Caco-2 (cell line): ENCODE measurements around the gene RAF1. TPM values are rescaled to one million over a fixed set of nuclear protein-coding genes. Genes with fewer than 3 reads are reported as not detected.

Source experiments
- BruUV-seq: library from RNA; stranded (reverse); fragments of 400-500 nt; replicated peaks from 2 replicates; lab custom pipeline; 2021; lab: Mats Ljungman, UMichigan
- CTCF ChIA-PET: fragments of 300-600 bp; sonication (Branson Sonifier 250); formaldehyde crosslinking; loops from one replicate; lab custom pipeline; 2022; ENCODE audit warnings: antibody characterized with exemption; lab: Charles Lee
- POLR2A ChIA-PET: fragments of 300-600 bp; sonication (Branson Sonifier 250); formaldehyde crosslinking; loops from one replicate; lab custom pipeline; 2022; ENCODE audit warnings: antibody characterized with exemption; lab: Charles Lee
- DNase-seq, 2 experiments: peaks; one replicate each; pipeline versions ENCODE4 v3.0.0 to v3.0.0-alpha.2; 2020 to 2022
- H3K27me3 ChIP-seq: replicated peaks from 2 replicates; pipeline ENCODE4 v1.6.0; 2011; ENCODE audit warnings: low read length; ENCODE audit not compliant: control insufficient read depth, insufficient read depth
- H3K36me3 ChIP-seq: 2 replicates; pipeline ENCODE4 v1.5.1; 2011; ENCODE audit warnings: low read length; ENCODE audit not compliant: control insufficient read depth, insufficient read depth
- H3K4me1 ChIP-seq: fragments of 250-450 bp; sonication (Bioruptor Pico); 2 replicates; pipeline ENCODE4 v1.5.1; 2020; ENCODE audit warnings: mild to moderate bottlenecking
- H3K4me3 ChIP-seq: 2 replicates; pipeline ENCODE4 v1.5.1; 2011; ENCODE audit warnings: low read depth, mild to moderate bottlenecking, control low read depth, low read length
- H3K9me3 ChIP-seq: fragments of 250-450 bp; sonication (Bioruptor Pico); 2 replicates; pipeline ENCODE4 v1.5.1; 2020; ENCODE audit warnings: mild to moderate bottlenecking, moderate library complexity
- H3K27ac Mint-ChIP-seq: one replicate; pipeline ENCODE4 v1.8.0; 2022; ENCODE audit warnings: mixed read lengths; ENCODE audit not compliant: unreplicated experiment
- H3K27me3 Mint-ChIP-seq: one replicate; pipeline ENCODE4 v1.8.0; 2022; ENCODE audit warnings: mixed read lengths; ENCODE audit not compliant: insufficient read depth, unreplicated experiment
- H3K36me3 Mint-ChIP-seq: one replicate; pipeline ENCODE4 v1.8.0; 2022; ENCODE audit warnings: mild to moderate bottlenecking, mixed read lengths; ENCODE audit not compliant: insufficient read depth, unreplicated experiment
- H3K4me1 Mint-ChIP-seq: one replicate; pipeline ENCODE4 v1.8.0; 2022; ENCODE audit warnings: low read depth, mixed read lengths; ENCODE audit not compliant: unreplicated experiment
- H3K4me3 Mint-ChIP-seq: one replicate; pipeline ENCODE4 v1.8.0; 2022; ENCODE audit warnings: mild to moderate bottlenecking, moderate library complexity, mixed read lengths; ENCODE audit not compliant: unreplicated experiment
- H3K9me3 Mint-ChIP-seq: one replicate; pipeline ENCODE4 v1.8.0; 2022; ENCODE audit warnings: mixed read lengths; ENCODE audit not compliant: unreplicated experiment
- CTCF ChIP-seq, 2 experiments: fragments of 200-600 bp in 1 of 2; IDR thresholded peaks; 1 replicate in 1 of 2; 2 replicates in 1 of 2; pipeline versions ENCODE4 v1.5.1 to v1.8.0; 2011 to 2022; ENCODE audit warnings: antibody characterized with exemption in 1 of 2, control low read depth in 1 of 2, inconsistent platforms in 1 of 2, low read depth in 1 of 2, low read length in 1 of 2, mild to moderate bottlenecking in 1 of 2, moderate library complexity in 1 of 2; ENCODE audit not compliant: insufficient read depth in 1 of 2, severe bottlenecking in 1 of 2, unreplicated experiment in 1 of 2
- intact Hi-C: fragments of 100-400 bp; cut with micrococcal nuclease; formaldehyde crosslinking; loops from one replicate; pipeline ENCODE4 v1.10.0; 2022; ENCODE audit not compliant: unreplicated experiment
- total RNA-seq: library from RNA; stranded (reverse); gene quantifications from 2 replicates; pipeline ENCODE4 v1.2.3, GENCODE V29; 2022

RAF1 gene
- total RNA-seq, 1 experiment from 2014 or later, result 93.6 TPM

GRCh38 chr3:12686096-12686495 lies 22.2 kb upstream of the RAF1 start:
- ChIA-PET CTCF (interaction anchor here (0.6 kb wide), 1 partner anchor 263 kb away, joined by 8 read pairs; no protein-coding TSS in a partner anchor), POLR2A (no interaction called here)
- H3K4me1 Mint-ChIP-seq, result peaks cover 7% of the 10 kb centered on the region
- H3K9me3 Mint-ChIP-seq, result no peaks in the 10 kb centered on the region
- intact Hi-C loops, result no loop called here
- no peak for DNase-seq
- no peak for TF ChIP-seq CTCF (IDR thresholded peaks at IDR 0.05; ENCODE audit: insufficient read depth in 1 of 2, low read depth in 1 of 2, low read length in 1 of 2, severe bottlenecking in 1 of 2, unreplicated experiment in 1 of 2)
- H3K4me1 ChIP-seq, result peaks cover 24% of the 10 kb centered on the region
- H3K27ac Mint-ChIP-seq, result no peak overlapping the region
- H3K9me3 ChIP-seq, result no peaks in the 10 kb centered on the region
- H3K4me3 ChIP-seq, result no peak overlapping the region
- H3K36me3 ChIP-seq, result no peaks in the 10 kb centered on the region
- no peak overlapping the region for H3K4me3 Mint-ChIP-seq
- no peaks in the 10 kb centered on the region for H3K27me3 ChIP-seq
- no peaks in the 10 kb centered on the region for H3K36me3 Mint-ChIP-seq
- no TSS peak for BruUV-seq
- no peaks in the 10 kb centered on the region for H3K27me3 Mint-ChIP-seq

- POLR2A ChIA-PET, result no interaction called here
- no TSS peak for BruUV-seq
- TF ChIP-seq CTCF (IDR thresholded peaks at IDR 0.05; ENCODE audit: insufficient read depth in 1 of 2, low read depth in 1 of 2, low read length in 1 of 2, severe bottlenecking in 1 of 2, unreplicated experiment in 1 of 2), result no peak
- H3K36me3 ChIP-seq, result no peaks in the 10 kb centered on the region
- intact Hi-C loops, result no loop called here
- H3K9me3 ChIP-seq, result no peaks in the 10 kb centered on the region
- CTCF ChIA-PET, result interaction anchor here (1.5 kb wide), 1 partner anchor 66 kb away, joined by 3 read pairs; no protein-coding TSS in a partner anchor
- no peaks in the 10 kb centered on the region for H3K9me3 Mint-ChIP-seq
- no peaks in the 10 kb centered on the region for H3K4me1 Mint-ChIP-seq
- no peak for DNase-seq
- no peak overlapping the region for H3K4me3 ChIP-seq
- H3K27me3 ChIP-seq, result no peaks in the 10 kb centered on the region
- no peak overlapping the region for H3K4me3 Mint-ChIP-seq
- peaks cover 4% of the 10 kb centered on the region; the same call in 1 of the 2 replicates for H3K4me1 ChIP-seq
- H3K27ac Mint-ChIP-seq, result peak overlapping the region; percentile 3
- no peaks in the 10 kb centered on the region for H3K36me3 Mint-ChIP-seq
- H3K27me3 Mint-ChIP-seq, result no peaks in the 10 kb centered on the region
Measured at GRCh38 chr3:12681943-12682390, 18.1 kb upstream of the RAF1 start.

- H3K9me3 Mint-ChIP-seq, result no peaks in the 10 kb centered on the region
- no peak for TF ChIP-seq CTCF (IDR thresholded peaks at IDR 0.05; ENCODE audit: insufficient read depth in 1 of 2, low read depth in 1 of 2, low read length in 1 of 2, severe bottlenecking in 1 of 2, unreplicated experiment in 1 of 2)
- Histone ChIP-seq H3K4me1 (peaks cover 4% of the 10 kb centered on the region; the same call in 1 of the 2 replicates), H3K36me3 (no peaks in the 10 kb centered on the region), H3K9me3 (no peaks in the 10 kb centered on the region), H3K4me3 (no peak overlapping the region), H3K27me3 (no peaks in the 10 kb centered on the region)
- DNase-seq, result no peak
- CTCF ChIA-PET, result interaction anchor here (1.5 kb wide), 1 partner anchor 66 kb away, joined by 3 read pairs; no protein-coding TSS in a partner anchor
- no peaks in the 10 kb centered on the region for H3K27me3 Mint-ChIP-seq
- no peak overlapping the region for H3K4me3 Mint-ChIP-seq
- intact Hi-C loops, result no loop called here
- H3K36me3 Mint-ChIP-seq, result no peaks in the 10 kb centered on the region
- no TSS peak for BruUV-seq
- POLR2A ChIA-PET, result no interaction called here
- H3K4me1 Mint-ChIP-seq, result no peaks in the 10 kb centered on the region
- H3K27ac Mint-ChIP-seq, result peak overlapping the region; percentile 3
Measured at GRCh38 chr3:12681089-12681942, 17.4 kb upstream of the RAF1 start.
